Raji (cell line): Measurements from ENCODE around the gene GAR1.

ENCODE experiments used
- POLR2A ChIP-seq: IDR thresholded peaks from 2 replicates; pipeline ENCODE4 v1.6.1; 2011; ENCODE audit warnings: low read depth, low read length, control low read depth; ENCODE audit not compliant: insufficient read depth

The GAR1 gene

DNA sequence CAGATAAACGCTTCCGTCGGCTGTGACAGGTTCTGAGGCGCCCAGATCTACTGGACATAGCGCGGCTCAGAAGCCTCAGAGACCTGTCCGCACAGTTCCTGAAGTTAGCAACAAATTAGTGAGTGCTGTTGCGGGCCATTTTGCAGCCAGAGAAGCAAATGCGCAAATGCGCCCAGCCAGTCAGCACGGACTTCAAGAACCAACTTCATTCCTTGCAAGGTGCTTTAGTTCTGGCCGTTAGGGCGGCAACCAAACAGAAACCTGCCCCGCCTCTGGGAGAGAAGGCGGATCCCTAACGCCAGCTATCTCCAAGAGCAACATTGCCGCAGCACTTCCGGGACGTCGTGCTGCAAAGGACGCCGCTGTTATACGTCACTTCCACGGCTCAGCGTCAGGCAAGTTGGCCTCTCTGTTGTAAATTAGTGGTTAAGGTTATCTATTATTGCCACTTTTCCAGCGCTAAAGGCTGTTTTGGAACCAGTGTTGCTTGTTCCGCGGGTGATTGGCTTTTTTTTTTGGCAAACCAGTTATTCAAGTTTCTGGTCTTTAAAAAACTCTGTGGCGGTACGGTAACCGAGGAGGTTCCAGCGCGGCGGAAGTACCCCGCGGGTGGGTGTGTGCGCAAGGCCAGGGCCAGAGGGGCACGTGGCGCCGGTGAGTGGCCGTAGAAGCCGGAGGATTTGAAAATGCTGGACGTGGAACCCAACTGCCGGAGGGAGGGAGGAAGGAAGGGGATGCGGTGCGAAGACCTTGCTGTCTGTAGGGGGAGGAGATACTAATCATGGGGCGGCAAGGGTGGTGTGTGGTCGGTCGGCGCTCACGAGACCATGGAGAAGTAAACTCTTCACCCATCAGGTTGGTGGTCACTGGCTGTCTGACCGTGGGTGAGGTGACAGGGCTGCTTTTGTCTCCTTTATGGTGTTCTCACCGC is at the start of gene GAR1:
Gene GAR1, plus strand, starts transcription at position 612 of the 931 bp plus-strand sequence. CDS start 403 bp downstream, outside the sequence.
- TF ChIP-seq POLR2A, result peak; percentile 81

DNA sequence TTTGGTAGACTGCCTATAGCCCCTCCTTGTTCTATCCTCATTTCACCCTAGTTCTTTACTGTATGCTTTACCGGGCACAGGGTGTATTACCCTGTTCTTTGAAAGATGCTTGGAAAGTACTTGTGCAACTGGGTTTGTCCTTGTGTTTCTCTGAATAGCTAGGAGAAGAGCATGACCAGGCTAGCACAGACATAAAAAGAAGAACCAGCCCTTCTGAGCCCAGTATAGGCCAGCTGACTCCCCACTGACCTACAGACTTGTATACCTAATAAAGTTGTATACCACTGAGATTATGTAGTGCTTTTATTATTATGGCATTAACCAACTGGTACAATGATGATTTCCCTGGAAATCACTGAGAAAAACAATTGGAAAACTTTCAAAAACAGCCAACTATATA is 28.7 kb upstream of the GAR1 start:
- no peak for TF ChIP-seq POLR2A

- no peak for TF ChIP-seq POLR2A
Observed at GRCh38 chr4:109787807-109788206, 27.8 kb upstream of the GAR1 start.

DNA sequence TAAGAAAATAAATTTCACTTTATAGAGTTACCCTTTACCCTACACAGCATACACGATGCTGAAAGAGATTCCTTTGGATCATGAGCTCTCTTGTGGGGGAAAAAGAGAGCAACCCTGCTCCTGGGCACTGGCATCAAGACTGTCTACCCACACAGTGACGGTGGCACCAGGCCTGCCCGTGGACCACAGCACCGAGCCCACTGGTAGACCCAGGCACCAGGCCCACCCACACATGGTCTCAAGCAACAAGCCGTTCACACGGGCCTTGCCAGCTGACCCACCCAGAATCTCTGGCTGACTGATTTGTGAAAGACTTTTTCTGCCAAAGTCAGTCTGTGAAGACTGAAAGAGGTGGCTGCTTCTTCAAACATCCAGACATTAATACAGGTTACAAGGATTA is 20.5 kb upstream of the GAR1 start:
- TF ChIP-seq POLR2A, result no peak

GRCh38 chr4:109798866-109799265 is 16.7 kb upstream of the GAR1 start:
- no peak for TF ChIP-seq POLR2A

DNA sequence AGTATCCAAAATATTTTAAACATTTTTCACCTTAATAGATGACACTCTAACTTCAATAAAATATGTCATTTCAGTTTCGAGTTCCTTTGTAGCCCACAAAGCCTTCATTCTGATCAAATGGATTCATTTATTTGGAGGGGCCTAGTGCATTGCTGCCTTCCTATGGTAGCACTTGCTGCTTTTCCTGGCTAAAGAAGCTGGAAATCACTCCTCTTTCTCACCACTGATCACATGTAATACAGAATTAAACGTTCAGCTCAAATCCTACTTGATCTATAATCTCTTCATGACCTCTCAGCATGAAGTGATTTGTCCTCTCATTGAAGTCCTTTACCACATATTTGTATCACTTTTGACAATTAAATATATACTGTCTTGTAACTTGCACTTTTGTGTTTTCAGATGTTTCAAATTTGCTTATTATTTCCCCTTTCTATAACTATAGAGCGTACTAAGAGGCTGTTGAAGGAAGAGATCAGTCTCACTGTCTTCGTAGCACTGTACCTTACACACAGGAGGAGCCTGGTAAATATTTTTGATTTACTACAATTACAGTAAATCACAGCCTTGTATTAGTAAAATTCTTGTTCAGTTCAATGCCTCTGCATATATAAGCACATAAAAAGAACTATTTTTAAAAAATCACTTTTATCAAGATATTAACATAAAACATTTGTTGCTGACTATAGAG is 14.3 kb upstream of the GAR1 start:
- TF ChIP-seq POLR2A, result no peak

GRCh38 chr4:109801895-109802319 is 13.7 kb upstream of the GAR1 start, which contains the start of gene CFI:
Gene CFI, minus strand, starts transcription at chr4:109801999. Its CDS starts 28 bp downstream, at chr4:109801971.
- no peak for TF ChIP-seq POLR2A

DNA sequence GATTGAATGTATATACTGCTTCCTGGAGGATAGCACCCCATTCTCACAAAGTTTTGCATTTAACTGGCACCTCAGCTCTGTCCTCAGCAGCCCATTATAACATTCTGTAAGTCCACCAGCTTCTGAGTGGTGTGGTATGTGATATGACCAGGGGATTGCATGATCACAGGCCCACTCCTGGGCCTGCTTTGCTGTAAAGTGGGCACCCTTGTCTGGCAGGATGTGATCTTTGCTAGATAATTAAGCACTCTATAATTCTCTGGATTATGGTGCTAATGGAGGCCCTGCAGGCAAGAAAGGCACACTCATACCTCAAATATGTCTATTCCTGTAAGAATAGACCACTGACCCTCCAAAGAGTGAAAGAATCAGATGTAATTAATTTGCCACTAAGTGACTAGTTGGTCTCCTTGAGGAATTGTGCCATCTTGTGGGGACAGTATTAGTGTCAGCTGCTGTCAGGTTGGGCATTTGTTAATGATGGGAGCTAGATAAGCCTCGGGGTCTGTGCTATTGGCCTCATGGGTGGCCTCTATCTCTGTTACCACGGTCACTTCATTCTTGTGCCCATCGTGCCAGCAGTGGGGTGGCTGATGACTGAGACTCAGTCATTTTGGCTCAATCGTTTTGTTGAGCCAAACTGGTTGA is 11.5 kb upstream of the GAR1 start:
- TF ChIP-seq POLR2A, result no peak

- no peak for TF ChIP-seq POLR2A
Observed at GRCh38 chr4:109809655-109810054, 5.9 kb upstream of the GAR1 start.

DNA sequence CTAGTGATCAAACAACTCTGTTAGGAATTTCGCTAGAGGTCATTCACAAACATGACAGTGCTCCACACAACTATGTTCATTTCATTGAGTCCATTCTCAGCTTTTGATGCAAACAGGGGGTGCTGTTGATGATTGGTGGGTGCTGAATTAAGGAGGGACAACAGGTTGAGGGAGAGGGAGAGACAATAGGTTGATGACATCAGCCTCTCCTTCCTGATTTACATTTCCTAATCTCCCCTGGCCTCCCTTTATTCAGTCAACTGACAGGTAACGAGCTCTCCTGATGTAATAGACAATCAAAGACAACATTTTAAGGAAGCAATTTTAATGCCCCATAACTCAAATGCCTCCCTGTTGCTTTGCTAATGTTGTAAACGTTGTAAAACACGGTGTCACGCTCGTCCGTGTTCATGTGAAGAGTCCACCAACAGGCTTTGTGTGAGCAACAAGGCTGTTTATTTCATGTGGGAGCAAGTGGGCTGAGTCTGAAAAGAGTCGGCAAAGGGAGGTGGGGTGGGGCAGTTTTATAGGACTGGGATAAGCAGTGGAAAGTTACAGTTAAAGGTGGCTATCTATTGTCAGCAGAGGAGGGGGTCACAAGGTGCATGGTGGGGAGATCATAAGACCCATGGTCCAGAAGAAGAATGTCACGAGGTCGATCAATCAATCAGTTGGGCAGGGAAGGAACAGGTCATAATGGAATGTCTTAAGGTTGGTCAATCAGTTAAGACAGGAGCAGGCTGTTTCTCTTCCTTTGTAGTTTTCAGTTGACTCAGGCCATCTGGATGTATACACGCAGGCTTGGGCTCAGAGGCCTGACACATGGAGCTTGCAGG is 4.8 kb upstream of the GAR1 start:
- no peak for TF ChIP-seq POLR2A

GRCh38 chr4:109811707-109812106 is 3.9 kb upstream of the GAR1 start:
- TF ChIP-seq POLR2A, result no peak

- TF ChIP-seq POLR2A, result no peak
Observed at GRCh38 chr4:109816082-109816442, 500 bp downstream of the GAR1 start.

DNA sequence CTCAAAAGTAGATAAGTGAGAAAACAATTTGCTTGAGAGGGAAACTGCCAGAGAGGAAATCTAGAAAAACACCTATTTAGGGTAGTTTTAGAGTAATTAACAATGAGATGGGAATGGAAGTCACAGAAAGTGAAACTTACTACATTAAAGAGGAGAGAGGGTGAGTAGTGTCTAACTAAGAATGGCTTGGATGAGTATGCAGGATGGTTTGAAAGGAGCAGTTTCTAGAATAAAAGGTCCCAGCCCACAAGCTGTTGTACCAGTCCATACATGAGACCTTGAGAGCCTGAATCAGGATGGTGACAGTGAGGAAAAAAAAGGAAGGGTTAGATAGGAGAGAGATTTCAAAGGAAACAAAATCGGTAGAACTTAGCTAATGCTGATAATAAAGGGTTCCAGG is 1.3 kb downstream of the GAR1 start:
- no peak for TF ChIP-seq POLR2A

DNA sequence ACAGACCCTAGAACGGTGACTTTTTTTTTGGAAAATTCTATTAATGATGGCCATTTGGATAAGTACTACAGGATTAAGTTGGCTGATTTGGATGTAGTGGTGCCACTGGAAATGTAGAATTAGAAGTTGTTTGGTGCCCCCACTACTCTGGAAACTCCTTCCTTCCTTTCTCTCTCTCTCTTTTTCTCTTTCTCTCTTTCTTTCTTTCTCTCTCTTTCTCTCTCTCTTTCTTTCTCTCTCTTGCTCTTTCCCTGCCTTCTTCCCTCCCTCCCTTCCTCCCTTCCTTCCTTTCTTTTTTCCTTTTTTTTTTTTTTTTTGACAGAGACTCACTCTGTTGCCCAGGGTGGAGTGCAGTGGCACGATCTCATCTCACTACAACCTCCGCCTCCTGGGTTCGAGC is 2.7 kb downstream of the GAR1 start:
- TF ChIP-seq POLR2A, result no peak

GRCh38 chr4:109820563-109820962 is 5.0 kb downstream of the GAR1 start:
- no peak for TF ChIP-seq POLR2A
